ENCODE results near the gene CHRNB2.

The CHRNB2 gene

GRCh38 chr1:154557939-154558719 is 9.4 kb upstream of the CHRNB2 start, which contains the start of gene UBE2Q1:
UBE2Q1 (minus strand) TSS chr1:154558662; CDS start chr1:154558553, 109 bp downstream.
- peaks cover 25% of the 10 kb centered on the region for H3K79me2 ChIP-seq (ENCODE audit: insufficient read depth, low read length)
- TF ChIP-seq EZH2phosphoT487 (conservative IDR thresholded peaks at IDR 0.05; ENCODE audit: low read length) = no peak
- no peaks in the 10 kb centered on the region for H3F3A ChIP-seq (ENCODE audit: insufficient read depth)
- no peaks in the 10 kb centered on the region for H3K27me3 ChIP-seq (ENCODE audit: low read length)
- H3K9me2 ChIP-seq (replicated peaks; ENCODE audit: insufficient read depth, low read length) = no peaks in the 10 kb centered on the region
- peaks cover 14% of the 10 kb centered on the region for H3K36me3 ChIP-seq (ENCODE audit: low read length)
- H3K4me3 ChIP-seq (ENCODE audit: insufficient read depth, low read length, poor library complexity, severe bottlenecking) = peak within 1 kb of the TSS; percentile 92
- peak within 1 kb of the TSS; percentile 82 for H3K4me2 ChIP-seq (ENCODE audit: low read depth, low read length, poor library complexity, severe bottlenecking)
- peak within 1 kb of the TSS; percentile 94 for H3K9ac ChIP-seq (ENCODE audit: low read length)
- H4K20me1 ChIP-seq (ENCODE audit: low read depth, low read length) = no peaks in the 10 kb centered on the region; the same call in 1 of the 2 replicates
- H3K27ac ChIP-seq (ENCODE audit: low read depth, low read length) = peak within 1 kb of the TSS; percentile 61
- no peaks in the 10 kb centered on the region for H3K9me3 ChIP-seq (ENCODE audit: insufficient read depth, low read length)
- peak within 1 kb of the TSS; percentile 87 for H2AFZ ChIP-seq (ENCODE audit: low read depth, low read length, severe bottlenecking)

- Histone ChIP-seq H3K27ac (ENCODE audit: low read depth, low read length) (peak overlapping the region; percentile 61), H3K79me2 (ENCODE audit: insufficient read depth, low read length) (peaks cover 25% of the 10 kb centered on the region), H4K20me1 (ENCODE audit: low read depth, low read length) (no peaks in the 10 kb centered on the region; the same call in 1 of the 2 replicates), H3K36me3 (ENCODE audit: low read length) (peaks cover 11% of the 10 kb centered on the region), H3K9ac (ENCODE audit: low read length) (peak overlapping the region; percentile 75), H3F3A (ENCODE audit: insufficient read depth) (no peaks in the 10 kb centered on the region), H3K27me3 (ENCODE audit: low read length) (no peaks in the 10 kb centered on the region), H2AFZ (ENCODE audit: low read depth, low read length, severe bottlenecking) (peak overlapping the region; percentile 87), H3K9me3 (ENCODE audit: insufficient read depth, low read length) (no peaks in the 10 kb centered on the region), H3K4me2 (ENCODE audit: low read depth, low read length, poor library complexity, severe bottlenecking) (peak overlapping the region; percentile 75), H3K4me3 (ENCODE audit: insufficient read depth, low read length, poor library complexity, severe bottlenecking) (peak overlapping the region; percentile 77), H3K9me2 (replicated peaks; ENCODE audit: insufficient read depth, low read length) (no peaks in the 10 kb centered on the region)
- TF ChIP-seq EZH2phosphoT487 (conservative IDR thresholded peaks at IDR 0.05; ENCODE audit: low read length) (no peak), CTCF (IDR thresholded peaks at IDR 0.05; ENCODE audit: insufficient read depth, low read length, poor library complexity, severe bottlenecking) (no peak)
These were observed 8.7 kb upstream of the CHRNB2 start for GRCh38 chr1:154558720-154559465.

- Histone ChIP-seq H3F3A (ENCODE audit: insufficient read depth) (no peaks in the 10 kb centered on the region), H3K9ac (ENCODE audit: low read length) (peak overlapping the region; percentile 75), H3K9me2 (replicated peaks; ENCODE audit: insufficient read depth, low read length) (no peaks in the 10 kb centered on the region), H3K36me3 (ENCODE audit: low read length) (0 out of 2 replicates have a peak, but pooled peaks cover 5% of the 10 kb centered on the region), H3K4me3 (ENCODE audit: insufficient read depth, low read length, poor library complexity, severe bottlenecking) (peak overlapping the region; percentile 77), H2AFZ (ENCODE audit: low read depth, low read length, severe bottlenecking) (peak overlapping the region; percentile 87), H3K9me3 (ENCODE audit: insufficient read depth, low read length) (no peaks in the 10 kb centered on the region), H3K79me2 (ENCODE audit: insufficient read depth, low read length) (peaks cover 25% of the 10 kb centered on the region), H4K20me1 (ENCODE audit: low read depth, low read length) (no peaks in the 10 kb centered on the region; the same call in 1 of the 2 replicates), H3K4me2 (ENCODE audit: low read depth, low read length, poor library complexity, severe bottlenecking) (peak overlapping the region; percentile 75), H3K27ac (ENCODE audit: low read depth, low read length) (peak overlapping the region; percentile 61), H3K27me3 (ENCODE audit: low read length) (no peaks in the 10 kb centered on the region)
- peak; percentile 74 for TF ChIP-seq CTCF (IDR thresholded peaks at IDR 0.05; ENCODE audit: insufficient read depth, low read length, poor library complexity, severe bottlenecking)
- no peak for TF ChIP-seq EZH2phosphoT487 (conservative IDR thresholded peaks at IDR 0.05; ENCODE audit: low read length)
These were observed 8.0 kb upstream of the CHRNB2 start for GRCh38 chr1:154559466-154560044.
